ENCODE data around the gene CEP85L.

Gene CEP85L

GRCh38 chr6:118661831-118662230 lies 10.4 kb upstream of the CEP85L start:
- Histone ChIP-seq H3K4me1 (ENCODE audit: control insufficient read depth in 5 of 5, insufficient read depth in 5 of 5, low read length in 5 of 5) (peaks cover 0 to 3% (median 0%) of the 10 kb centered on the region in 5 donors), H3K9me3 (ENCODE audit: control insufficient read depth in 5 of 5, low read length in 5 of 5) (no peaks in the 10 kb centered on the region), H3K36me3 (ENCODE audit: control insufficient read depth in 5 of 5, insufficient read depth in 5 of 5, low read length in 5 of 5) (no peaks in the 10 kb centered on the region), H3K27me3 (ENCODE audit: control insufficient read depth in 5 of 5, insufficient read depth in 4 of 5, low read length in 5 of 5) (no peaks in the 10 kb centered on the region), H3K9ac (ENCODE audit: low read length in 5 of 5) (no peak overlapping the region), H3K27ac (ENCODE audit: low read depth, low read length) (no peak overlapping the region), H3K4me3 (ENCODE audit: low read depth in 1 of 5, low read length in 5 of 5) (no peak overlapping the region)

- Histone ChIP-seq H3K9ac (ENCODE audit: low read length in 5 of 5) (no peak overlapping the region), H3K9me3 (ENCODE audit: control insufficient read depth in 5 of 5, low read length in 5 of 5) (no peaks in the 10 kb centered on the region), H3K4me3 (ENCODE audit: low read depth in 1 of 5, low read length in 5 of 5) (no peak overlapping the region), H3K27me3 (ENCODE audit: control insufficient read depth in 5 of 5, insufficient read depth in 4 of 5, low read length in 5 of 5) (no peaks in the 10 kb centered on the region), H3K4me1 (ENCODE audit: control insufficient read depth in 5 of 5, insufficient read depth in 5 of 5, low read length in 5 of 5) (peaks cover 0 to 3% (median 0%) of the 10 kb centered on the region in 5 donors), H3K27ac (ENCODE audit: low read depth, low read length) (no peak overlapping the region), H3K36me3 (ENCODE audit: control insufficient read depth in 5 of 5, insufficient read depth in 5 of 5, low read length in 5 of 5) (no peaks in the 10 kb centered on the region)
Observed at GRCh38 chr6:118660218-118660569, 8.8 kb upstream of the CEP85L start.

GRCh38 chr6:118659513-118660217 lies 8.3 kb upstream of the CEP85L start:
- no peak overlapping the region for H3K27ac ChIP-seq (ENCODE audit: low read depth, low read length)
- no peaks in the 10 kb centered on the region for H3K9me3 ChIP-seq (ENCODE audit: control insufficient read depth in 5 of 5, low read length in 5 of 5)
- H3K4me1 ChIP-seq (ENCODE audit: control insufficient read depth in 5 of 5, insufficient read depth in 5 of 5, low read length in 5 of 5), result peaks cover 0 to 3% (median 0%) of the 10 kb centered on the region in 5 donors
- H3K4me3 ChIP-seq (ENCODE audit: low read depth in 1 of 5, low read length in 5 of 5), result no peak overlapping the region
- no peaks in the 10 kb centered on the region for H3K27me3 ChIP-seq (ENCODE audit: control insufficient read depth in 5 of 5, insufficient read depth in 4 of 5, low read length in 5 of 5)
- no peak overlapping the region for H3K9ac ChIP-seq (ENCODE audit: low read length in 5 of 5)
- H3K36me3 ChIP-seq (ENCODE audit: control insufficient read depth in 5 of 5, insufficient read depth in 5 of 5, low read length in 5 of 5), result no peaks in the 10 kb centered on the region

- H3K9me3 ChIP-seq (ENCODE audit: control insufficient read depth in 5 of 5, low read length in 5 of 5), result no peaks in the 10 kb centered on the region
- H3K27me3 ChIP-seq (ENCODE audit: control insufficient read depth in 5 of 5, insufficient read depth in 4 of 5, low read length in 5 of 5), result no peaks in the 10 kb centered on the region
- H3K27ac ChIP-seq (ENCODE audit: low read depth, low read length), result no peak overlapping the region
- no peaks in the 10 kb centered on the region for H3K36me3 ChIP-seq (ENCODE audit: control insufficient read depth in 5 of 5, insufficient read depth in 5 of 5, low read length in 5 of 5)
- peaks cover 0 to 4% (median 3%) of the 10 kb centered on the region in 5 donors for H3K4me1 ChIP-seq (ENCODE audit: control insufficient read depth in 5 of 5, insufficient read depth in 5 of 5, low read length in 5 of 5)
- no peak overlapping the region for H3K9ac ChIP-seq (ENCODE audit: low read length in 5 of 5)
- no peak overlapping the region for H3K4me3 ChIP-seq (ENCODE audit: low read depth in 1 of 5, low read length in 5 of 5)
Observed at GRCh38 chr6:118656847-118657451, 5.6 kb upstream of the CEP85L start.

- no peaks in the 10 kb centered on the region for H3K36me3 ChIP-seq (ENCODE audit: control insufficient read depth in 5 of 5, insufficient read depth in 5 of 5, low read length in 5 of 5)
- H3K27me3 ChIP-seq (ENCODE audit: control insufficient read depth in 5 of 5, insufficient read depth in 4 of 5, low read length in 5 of 5), result no peaks in the 10 kb centered on the region
- H3K9ac ChIP-seq (ENCODE audit: low read length in 5 of 5), result peak overlapping the region; percentile 20 to 82 (median 67)
- H3K27ac ChIP-seq (ENCODE audit: low read depth, low read length), result peak overlapping the region; percentile 43
- H3K4me1 ChIP-seq (ENCODE audit: control insufficient read depth in 5 of 5, insufficient read depth in 5 of 5, low read length in 5 of 5), result peaks cover 0 to 24% (median 21%) of the 10 kb centered on the region in 5 donors
- H3K4me3 ChIP-seq (ENCODE audit: low read depth in 1 of 5, low read length in 5 of 5), result peak overlapping the region; percentile 80 to 90 (median 84)
- no peaks in the 10 kb centered on the region for H3K9me3 ChIP-seq (ENCODE audit: control insufficient read depth in 5 of 5, low read length in 5 of 5)
Observed at GRCh38 chr6:118652051-118652615, 742 bp upstream of the CEP85L start.

GRCh38 chr6:118650582-118651281 lies 659 bp downstream of the CEP85L start:
- peak overlapping the region; percentile 79 to 90 (median 82) for H3K4me3 ChIP-seq (ENCODE audit: low read depth in 1 of 5, low read length in 5 of 5)
- no peaks in the 10 kb centered on the region for H3K9me3 ChIP-seq (ENCODE audit: control insufficient read depth in 5 of 5, low read length in 5 of 5)
- peak overlapping the region in 4 of 5 donors; percentile 80 to 92 (median 86) for H3K9ac ChIP-seq (ENCODE audit: low read length in 5 of 5)
- peaks cover 0 to 24% (median 21%) of the 10 kb centered on the region in 5 donors for H3K4me1 ChIP-seq (ENCODE audit: control insufficient read depth in 5 of 5, insufficient read depth in 5 of 5, low read length in 5 of 5)
- peak overlapping the region; percentile 90 for H3K27ac ChIP-seq (ENCODE audit: low read depth, low read length)
- no peaks in the 10 kb centered on the region for H3K27me3 ChIP-seq (ENCODE audit: control insufficient read depth in 5 of 5, insufficient read depth in 4 of 5, low read length in 5 of 5)
- no peaks in the 10 kb centered on the region for H3K36me3 ChIP-seq (ENCODE audit: control insufficient read depth in 5 of 5, insufficient read depth in 5 of 5, low read length in 5 of 5)

GRCh38 chr6:118649918-118650581 lies 1.3 kb downstream of the CEP85L start:
- Histone ChIP-seq H3K9ac (ENCODE audit: low read length in 5 of 5) (peak overlapping the region in 4 of 5 donors; percentile 80 to 92 (median 86)), H3K4me3 (ENCODE audit: low read depth in 1 of 5, low read length in 5 of 5) (peak overlapping the region; percentile 79 to 90 (median 82)), H3K27me3 (ENCODE audit: control insufficient read depth in 5 of 5, insufficient read depth in 4 of 5, low read length in 5 of 5) (no peaks in the 10 kb centered on the region), H3K4me1 (ENCODE audit: control insufficient read depth in 5 of 5, insufficient read depth in 5 of 5, low read length in 5 of 5) (peaks cover 0 to 29% (median 26%) of the 10 kb centered on the region in 5 donors), H3K36me3 (ENCODE audit: control insufficient read depth in 5 of 5, insufficient read depth in 5 of 5, low read length in 5 of 5) (no peaks in the 10 kb centered on the region), H3K27ac (ENCODE audit: low read depth, low read length) (peak overlapping the region; percentile 90), H3K9me3 (ENCODE audit: control insufficient read depth in 5 of 5, low read length in 5 of 5) (no peaks in the 10 kb centered on the region)

- no peak overlapping the region for H3K9ac ChIP-seq (ENCODE audit: low read length in 5 of 5)
- no peaks in the 10 kb centered on the region for H3K27me3 ChIP-seq (ENCODE audit: control insufficient read depth in 5 of 5, insufficient read depth in 4 of 5, low read length in 5 of 5)
- no peaks in the 10 kb centered on the region for H3K9me3 ChIP-seq (ENCODE audit: control insufficient read depth in 5 of 5, low read length in 5 of 5)
- H3K27ac ChIP-seq (ENCODE audit: low read depth, low read length), result no peak overlapping the region
- peaks cover 0 to 33% (median 30%) of the 10 kb centered on the region in 5 donors for H3K4me1 ChIP-seq (ENCODE audit: control insufficient read depth in 5 of 5, insufficient read depth in 5 of 5, low read length in 5 of 5)
- no peaks in the 10 kb centered on the region for H3K36me3 ChIP-seq (ENCODE audit: control insufficient read depth in 5 of 5, insufficient read depth in 5 of 5, low read length in 5 of 5)
- H3K4me3 ChIP-seq (ENCODE audit: low read depth in 1 of 5, low read length in 5 of 5), result no peak overlapping the region
Observed at GRCh38 chr6:118648866-118649554, 2.4 kb downstream of the CEP85L start.

- no peaks in the 10 kb centered on the region for H3K36me3 ChIP-seq (ENCODE audit: control insufficient read depth in 5 of 5, insufficient read depth in 5 of 5, low read length in 5 of 5)
- no peak overlapping the region for H3K9ac ChIP-seq (ENCODE audit: low read length in 5 of 5)
- no peak overlapping the region for H3K27ac ChIP-seq (ENCODE audit: low read depth, low read length)
- H3K9me3 ChIP-seq (ENCODE audit: control insufficient read depth in 5 of 5, low read length in 5 of 5), result no peaks in the 10 kb centered on the region
- H3K4me1 ChIP-seq (ENCODE audit: control insufficient read depth in 5 of 5, insufficient read depth in 5 of 5, low read length in 5 of 5), result peaks cover 0 to 35% (median 32%) of the 10 kb centered on the region in 5 donors
- no peaks in the 10 kb centered on the region for H3K27me3 ChIP-seq (ENCODE audit: control insufficient read depth in 5 of 5, insufficient read depth in 4 of 5, low read length in 5 of 5)
- H3K4me3 ChIP-seq (ENCODE audit: low read depth in 1 of 5, low read length in 5 of 5), result no peak overlapping the region
Observed at GRCh38 chr6:118646977-118647376, 4.4 kb downstream of the CEP85L start.
